GM23248 (cell line): ENCODE results near the gene TRMT2A. TPM values are rescaled to one million over a fixed set of nuclear protein-coding genes. Genes with fewer than 3 reads are reported as not detected.
A peak's percentile ranks its signal among the peaks of the same experiment; 100 is the strongest.

Source experiments
- DNase-seq: peaks from one replicate; pipeline ENCODE4 v3.0.0-alpha.2; 2015
- H2AFZ ChIP-seq: fragments of 200-600 bp; sonication (generic); 2 replicates; pipeline ENCODE4 v1.6.1; 2016; ENCODE audit warnings: antibody characterized with exemption
- H3F3A ChIP-seq: fragments of 200-600 bp; sonication (generic); 2 replicates; pipeline ENCODE4 v1.6.1; 2016; ENCODE audit warnings: mild to moderate bottlenecking, antibody characterized with exemption, mixed run types; ENCODE audit not compliant: insufficient read depth
- H3K27ac ChIP-seq: fragments of 200-600 bp; sonication (generic); 2 replicates; pipeline ENCODE4 v1.5.1; 2016; ENCODE audit warnings: mild to moderate bottlenecking
- H3K27me3 ChIP-seq: fragments of 200-600 bp; sonication (generic); replicated peaks from 2 replicates; pipeline ENCODE4 v1.6.1; 2016; ENCODE audit warnings: mild to moderate bottlenecking; ENCODE audit not compliant: insufficient read depth
- H3K36me3 ChIP-seq: fragments of 200-600 bp; sonication (generic); 2 replicates; pipeline ENCODE4 v1.6.1; 2016; ENCODE audit warnings: low read depth, mild to moderate bottlenecking
- H3K4me1 ChIP-seq: fragments of 200-600 bp; sonication (generic); 2 replicates; pipeline ENCODE4 v1.6.1; 2016; ENCODE audit warnings: mild to moderate bottlenecking; ENCODE audit not compliant: insufficient read depth
- H3K4me2 ChIP-seq: fragments of 200-600 bp; sonication (generic); one replicate; pipeline ENCODE4 v1.6.1; 2016; ENCODE audit warnings: mild to moderate bottlenecking; ENCODE audit not compliant: unreplicated experiment
- H3K4me3 ChIP-seq: fragments of 200-600 bp; sonication (generic); 2 replicates; pipeline ENCODE4 v1.5.1; 2016; ENCODE audit warnings: mild to moderate bottlenecking
- H3K79me2 ChIP-seq: fragments of 200-600 bp; sonication (generic); 2 replicates; pipeline ENCODE4 v1.6.1; 2016; ENCODE audit warnings: mild to moderate bottlenecking; ENCODE audit not compliant: insufficient read depth
- H3K9ac ChIP-seq: fragments of 200-600 bp; sonication (generic); 2 replicates; pipeline ENCODE4 v1.6.1; 2016; ENCODE audit warnings: mild to moderate bottlenecking
- H3K9me2 ChIP-seq: fragments of 200-600 bp; sonication (generic); 2 replicates; pipeline ENCODE4 v1.6.1; 2016; ENCODE audit warnings: mixed run types, mild to moderate bottlenecking, moderate library complexity; ENCODE audit not compliant: insufficient read depth
- H3K9me3 ChIP-seq: fragments of 200-600 bp; sonication (generic); one replicate; pipeline ENCODE4 v1.6.1; 2017; ENCODE audit warnings: low read depth
- H4K20me1 ChIP-seq: fragments of 200-600 bp; sonication (generic); 2 replicates; pipeline ENCODE4 v1.6.0; 2016; ENCODE audit not compliant: insufficient read depth
- EZH2 ChIP-seq: fragments of 200-600 bp; sonication (generic); IDR thresholded peaks from 2 replicates; pipeline ENCODE4 v1.6.1; 2018; ENCODE audit warnings: antibody characterized with exemption, mild to moderate bottlenecking; ENCODE audit not compliant: insufficient read depth, poor library complexity, severe bottlenecking
- EZH2phosphoT487 ChIP-seq: fragments of 200-600 bp; sonication (generic); IDR thresholded peaks from 2 replicates; pipeline ENCODE4 v1.6.1; 2018; ENCODE audit warnings: antibody characterized with exemption, moderate library complexity, mild to moderate bottlenecking, low read depth; ENCODE audit not compliant: insufficient read depth
- WGBS, 2 experiments: methylation state at CpG; one replicate each; pipeline ENCODE4 v1.1.6; 2015 to 2017; ENCODE audit warnings: low lambda C conversion rate in 2 of 2, low coverage in 1 of 2; ENCODE audit errors: missing lambda C conversion rate in 2 of 2; 5-methylcytosine and 5-hydroxymethylcytosine counted together
- in situ Hi-C: fragments of 300-500 bp; cut with MboI; formaldehyde crosslinking; loops from 2 replicates; pipeline ENCODE4 v1.15.0; 2020
- polyA plus RNA-seq: library from polyadenylated mRNA; unstranded; fragments of >200 nt; fragmentation: Nextera tagmentation; extraction: Ambion mirVana; gene quantifications from 2 replicates; pipeline ENCODE4 v1.2.1, GENCODE V29; 2016
- total RNA-seq: library from RNA; depleted of rRNA; stranded (reverse); fragments of >200 nt; shearing (Covaris generic); gene quantifications from 2 replicates; pipeline ENCODE4 v1.2.3, GENCODE V29; 2014

Gene TRMT2A
- total and polyA plus RNA-seq, 2 experiments from 2014 or later: 42.2 to 72.0 TPM

GRCh38 chr22:20142711-20143621 is 25.9 kb upstream of the TRMT2A start:
- no peak for DNase-seq
- H3K9me3 ChIP-seq: no peaks in the 10 kb centered on the region
- no peak overlapping the region for H3K4me2 ChIP-seq
- H3K27me3 ChIP-seq: no peaks in the 10 kb centered on the region
- in situ Hi-C loops: no loop called here
- H3K4me3 ChIP-seq: no peak overlapping the region
- H3K27ac ChIP-seq: no peak overlapping the region
- no peak overlapping the region for H3K9ac ChIP-seq
- H2AFZ ChIP-seq: no peak overlapping the region
- H3K4me1 ChIP-seq: peaks cover 20% of the 10 kb centered on the region
- no peaks in the 10 kb centered on the region for H3K9me2 ChIP-seq
- WGBS, 2 experiments: 96 to 98% methylated on average over 35 to 61 of the region's 65 CpGs
- peaks cover 6% of the 10 kb centered on the region; the same call in 1 of the 2 replicates for H3F3A ChIP-seq
- H3K79me2 ChIP-seq: peaks cover 13% of the 10 kb centered on the region
- TF ChIP-seq EZH2 (no peak), EZH2phosphoT487 (no peak)
- no peaks in the 10 kb centered on the region for H4K20me1 ChIP-seq
- no peaks in the 10 kb centered on the region for H3K36me3 ChIP-seq

GRCh38 chr22:20141186-20142077 is 24.4 kb upstream of the TRMT2A start:
- no peak overlapping the region for H2AFZ ChIP-seq
- peak; percentile 91 for DNase-seq

DNA sequence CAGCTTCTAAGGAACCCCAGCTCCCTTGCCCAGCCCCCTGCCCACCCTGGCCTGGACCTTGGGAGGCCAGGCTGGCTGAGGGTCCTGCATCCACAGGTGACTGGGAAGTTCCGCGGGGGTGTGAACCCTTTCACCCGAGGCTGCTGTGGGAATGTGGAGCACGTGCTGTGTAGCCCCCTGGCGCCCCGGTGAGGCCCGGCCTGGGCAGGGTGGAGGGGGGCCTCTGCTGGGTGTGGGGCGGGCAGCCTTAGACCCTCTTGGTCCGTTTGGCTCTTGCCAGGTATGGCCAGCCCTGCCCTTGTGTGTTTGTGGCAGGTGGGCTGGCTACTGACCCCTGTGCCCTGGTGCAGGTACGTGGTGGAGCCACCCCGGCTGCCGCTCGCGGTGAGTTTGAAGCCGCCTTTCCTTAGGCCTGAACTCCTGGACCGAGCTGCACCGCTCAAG is 23.5 kb upstream of the TRMT2A start:
- H3K27me3 ChIP-seq: no peaks in the 10 kb centered on the region
- no peak overlapping the region for H3K27ac ChIP-seq
- no peaks in the 10 kb centered on the region for H3K9me2 ChIP-seq
- H3K4me1 ChIP-seq: peaks cover 25% of the 10 kb centered on the region
- DNase-seq: no peak
- WGBS, 2 experiments: 92 to 95% methylated on average over 13 to 17 of the region's 17 CpGs
- no peaks in the 10 kb centered on the region for H4K20me1 ChIP-seq
- peaks cover 6% of the 10 kb centered on the region; the same call in 1 of the 2 replicates for H3F3A ChIP-seq
- H2AFZ ChIP-seq: no peak overlapping the region
- no peak overlapping the region for H3K4me2 ChIP-seq
- in situ Hi-C loops: no loop called here
- no peak overlapping the region for H3K9ac ChIP-seq
- TF ChIP-seq EZH2phosphoT487: no peak
- no peak for TF ChIP-seq EZH2
- H3K36me3 ChIP-seq: no peaks in the 10 kb centered on the region
- H3K9me3 ChIP-seq: no peaks in the 10 kb centered on the region
- peaks cover 37% of the 10 kb centered on the region for H3K79me2 ChIP-seq
- no peak overlapping the region for H3K4me3 ChIP-seq

More at GRCh38 chr22:20141186-20142077, 24.4 kb upstream of the TRMT2A start:
- no peak overlapping the region for H3K4me3 ChIP-seq
- H3K9me3 ChIP-seq: no peaks in the 10 kb centered on the region
- TF ChIP-seq EZH2phosphoT487: no peak
- no peak for TF ChIP-seq EZH2
- no peaks in the 10 kb centered on the region for H4K20me1 ChIP-seq
- H3K4me1 ChIP-seq: peaks cover 25% of the 10 kb centered on the region
- H3K9me2 ChIP-seq: no peaks in the 10 kb centered on the region
- H3K27ac ChIP-seq: peak overlapping the region; percentile 78
- H3K27me3 ChIP-seq: no peaks in the 10 kb centered on the region
- H3F3A ChIP-seq: peaks cover 6% of the 10 kb centered on the region; the same call in 1 of the 2 replicates
- peaks cover 29% of the 10 kb centered on the region for H3K79me2 ChIP-seq
- in situ Hi-C loops: no loop called here
- H3K4me2 ChIP-seq: no peak overlapping the region
- peak overlapping the region; percentile 41 for H3K9ac ChIP-seq
- no peaks in the 10 kb centered on the region for H3K36me3 ChIP-seq
- WGBS, 2 experiments: 61 to 75% methylated on average over 16 to 22 of the region's 22 CpGs

DNA sequence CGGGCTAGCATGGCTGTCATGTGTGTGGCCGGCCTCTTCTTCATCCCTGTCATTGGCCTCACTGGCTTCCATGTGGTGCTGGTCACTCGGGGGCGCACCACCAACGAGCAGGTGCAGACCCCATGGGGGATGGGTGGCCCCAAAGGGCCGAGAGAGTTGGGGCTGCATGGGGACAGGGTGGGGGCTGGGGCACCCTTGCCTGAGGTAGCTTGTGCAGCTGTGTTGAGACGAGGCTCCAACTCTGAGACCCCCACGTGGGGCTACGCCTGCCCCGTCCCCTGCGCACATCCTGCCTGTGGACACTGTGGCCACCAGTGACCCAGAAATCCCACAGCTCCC is 23.1 kb upstream of the TRMT2A start:
- no peak overlapping the region for H3K4me2 ChIP-seq
- H3F3A ChIP-seq: peaks cover 6% of the 10 kb centered on the region; the same call in 1 of the 2 replicates
- H3K36me3 ChIP-seq: no peaks in the 10 kb centered on the region
- 84 to 85% methylated on average over 10 to 11 of the region's 11 CpGs for WGBS, 2 experiments
- TF ChIP-seq EZH2phosphoT487 (no peak), EZH2 (no peak)
- H3K9ac ChIP-seq: no peak overlapping the region
- no peaks in the 10 kb centered on the region for H3K9me3 ChIP-seq
- H3K79me2 ChIP-seq: peaks cover 42% of the 10 kb centered on the region
- no peaks in the 10 kb centered on the region for H3K27me3 ChIP-seq
- in situ Hi-C loops: no loop called here
- no peak overlapping the region for H2AFZ ChIP-seq
- no peak overlapping the region for H3K4me3 ChIP-seq
- DNase-seq: no peak
- H3K4me1 ChIP-seq: peaks cover 25% of the 10 kb centered on the region
- H4K20me1 ChIP-seq: no peaks in the 10 kb centered on the region
- H3K9me2 ChIP-seq: no peaks in the 10 kb centered on the region
- no peak overlapping the region for H3K27ac ChIP-seq
